ENCODE measurements around the gene RNF39.

- TF ChIP-seq POLR2A (IDR thresholded peaks at IDR 0.05; ENCODE audit: low read depth, low read length): no peak
- TF ChIP-seq POLR2AphosphoS5 (IDR thresholded peaks at IDR 0.05; ENCODE audit: low read depth, low read length): no peak
- no peak for TF ChIP-seq TAF1 (IDR thresholded peaks at IDR 0.05; ENCODE audit: borderline replicate concordance, low read depth, low read length)
Observed at GRCh38 chr6:30060606-30061091, 14.9 kb downstream of the RNF39 start.

Data from GM12892 (cell line).